ENCODE measurements around the gene FILIP1L. TPM values are rescaled to one million over a fixed set of nuclear protein-coding genes. Genes with fewer than 3 reads are reported as not detected.

Gene FILIP1L
- polyA plus RNA-seq, 1 of the 3 experiments (the other 2 are of a cell fraction), result 26.8 TPM

DNA sequence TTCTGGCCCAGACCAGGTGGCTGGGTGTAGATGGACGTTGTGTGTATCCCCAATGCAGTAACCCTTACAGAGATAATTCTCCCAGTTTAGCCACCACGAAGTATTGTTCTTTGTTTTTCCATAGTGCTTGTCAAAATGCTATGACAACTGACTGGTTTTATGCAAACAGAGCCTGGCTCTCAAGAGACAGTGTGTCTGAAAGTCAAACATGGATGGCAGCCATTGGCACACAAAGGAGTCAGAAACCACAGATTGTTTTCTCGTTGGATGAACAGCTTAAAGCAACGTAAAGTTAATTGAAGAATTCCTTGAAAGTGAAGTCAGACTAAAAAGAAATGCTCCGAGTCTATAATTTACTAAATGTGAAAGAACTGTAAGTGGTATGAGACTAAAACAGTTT is 91.2 kb downstream of the FILIP1L start:
- H3K9me2 ChIP-seq, result no peaks in the 10 kb centered on the region
- H4K20me1 ChIP-seq (ENCODE audit: insufficient read depth), result no peaks in the 10 kb centered on the region
- DNase-seq, result no peak
- peaks cover 19% of the 10 kb centered on the region for H3F3A ChIP-seq (replicated peaks; ENCODE audit: insufficient read depth)
- H3K9ac ChIP-seq, result no peak overlapping the region
- H3K4me1 ChIP-seq (ENCODE audit: control insufficient read depth in 1 of 2, insufficient read depth in 2 of 2, low read depth in 1 of 2, low read length in 1 of 2), result peaks cover 0 to 4% of the 10 kb centered on the region in 2 experiments; a peak in 2 of 4 replicates
- H3K4me2 ChIP-seq, result no peak overlapping the region
- CTCF ChIA-PET, result no interaction called here
- H3K79me2 ChIP-seq (ENCODE audit: insufficient read depth), result no peaks in the 10 kb centered on the region
- H3K36me3 ChIP-seq (replicated peaks in 1 of 2; ENCODE audit: control insufficient read depth in 1 of 2, insufficient read depth in 2 of 2, low read length in 1 of 2), result no peaks in the 10 kb centered on the region
- H3K27me3 ChIP-seq (ENCODE audit: insufficient read depth), result no peaks in the 10 kb centered on the region
- H3K27ac ChIP-seq (ENCODE audit: low read depth in 2 of 2, low read length in 1 of 2), result peak overlapping the region in 1 of 2 experiments; percentile 51; a peak in 2 of 4 replicates
- POLR2A ChIA-PET, result no interaction called here
- H2AFZ ChIP-seq (ENCODE audit: low read depth), result no peak overlapping the region
- H3K4me3 ChIP-seq (ENCODE audit: low read depth in 2 of 2, low read length in 1 of 2), result no peak overlapping the region
- no peak for TF ChIP-seq CHD2 (IDR thresholded peaks at IDR 0.05; ENCODE audit: low read length, partially characterized antibody)
- TF ChIP-seq MAX (IDR thresholded peaks at IDR 0.05; ENCODE audit: low read depth), result no peak
- no peak for TF ChIP-seq NFIC (IDR thresholded peaks at IDR 0.05; ENCODE audit: borderline replicate concordance)
- TF ChIP-seq GATA2 (CRISPR knock-in tag; IDR thresholded peaks at IDR 0.05), result no peak
- TF ChIP-seq, protein P1, sequence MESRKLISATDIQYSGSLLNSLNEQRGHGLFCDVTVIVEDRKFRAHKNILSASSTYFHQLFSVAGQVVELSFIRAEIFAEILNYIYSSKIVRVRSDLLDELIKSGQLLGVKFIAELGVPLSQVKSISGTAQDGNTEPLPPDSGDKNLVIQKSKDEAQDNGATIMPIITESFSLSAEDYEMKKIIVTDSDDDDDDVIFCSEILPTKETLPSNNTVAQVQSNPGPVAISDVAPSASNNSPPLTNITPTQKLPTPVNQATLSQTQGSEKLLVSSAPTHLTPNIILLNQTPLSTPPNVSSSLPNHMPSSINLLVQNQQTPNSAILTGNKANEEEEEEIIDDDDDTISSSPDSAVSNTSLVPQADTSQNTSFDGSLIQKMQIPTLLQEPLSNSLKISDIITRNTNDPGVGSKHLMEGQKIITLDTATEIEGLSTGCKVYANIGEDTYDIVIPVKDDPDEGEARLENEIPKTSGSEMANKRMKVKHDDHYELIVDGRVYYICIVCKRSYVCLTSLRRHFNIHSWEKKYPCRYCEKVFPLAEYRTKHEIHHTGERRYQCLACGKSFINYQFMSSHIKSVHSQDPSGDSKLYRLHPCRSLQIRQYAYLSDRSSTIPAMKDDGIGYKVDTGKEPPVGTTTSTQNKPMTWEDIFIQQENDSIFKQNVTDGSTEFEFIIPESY (IDR thresholded peaks at IDR 0.05; ENCODE audit: borderline replicate concordance, low read depth), result no peak
- no peak for TF ChIP-seq NRF1 (IDR thresholded peaks at IDR 0.05; ENCODE audit: low read depth, low read length)
- no peak for TF ChIP-seq SIN3A (IDR thresholded peaks at IDR 0.05; ENCODE audit: borderline replicate concordance, low read depth, low read length)
- no peak for TF ChIP-seq RFX5 (IDR thresholded peaks at IDR 0.05; ENCODE audit: low read length)
- TF ChIP-seq SMC3 (IDR thresholded peaks at IDR 0.05; ENCODE audit: low read depth, low read length), result no peak
- TF ChIP-seq JUND (IDR thresholded peaks at IDR 0.05), result no peak
- TF ChIP-seq RAD21 (IDR thresholded peaks at IDR 0.05; ENCODE audit: low read length), result no peak
- no peak for TF ChIP-seq POLR2AphosphoS5 (IDR thresholded peaks at IDR 0.05; ENCODE audit: low read depth, low read length)
- TF ChIP-seq YY1 (IDR thresholded peaks at IDR 0.05; ENCODE audit: low read depth), result no peak
- TF ChIP-seq FOXM1 (IDR thresholded peaks at IDR 0.05; ENCODE audit: low read depth), result no peak
- TF ChIP-seq TCF12 (IDR thresholded peaks at IDR 0.05), result no peak
- TF ChIP-seq RXRA (IDR thresholded peaks at IDR 0.05; ENCODE audit: borderline replicate concordance, low read depth), result no peak
- TF ChIP-seq, protein P2, sequence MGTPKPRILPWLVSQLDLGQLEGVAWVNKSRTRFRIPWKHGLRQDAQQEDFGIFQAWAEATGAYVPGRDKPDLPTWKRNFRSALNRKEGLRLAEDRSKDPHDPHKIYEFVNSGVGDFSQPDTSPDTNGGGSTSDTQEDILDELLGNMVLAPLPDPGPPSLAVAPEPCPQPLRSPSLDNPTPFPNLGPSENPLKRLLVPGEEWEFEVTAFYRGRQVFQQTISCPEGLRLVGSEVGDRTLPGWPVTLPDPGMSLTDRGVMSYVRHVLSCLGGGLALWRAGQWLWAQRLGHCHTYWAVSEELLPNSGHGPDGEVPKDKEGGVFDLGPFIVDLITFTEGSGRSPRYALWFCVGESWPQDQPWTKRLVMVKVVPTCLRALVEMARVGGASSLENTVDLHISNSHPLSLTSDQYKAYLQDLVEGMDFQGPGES (IDR thresholded peaks at IDR 0.05; ENCODE audit: low read depth, low read length), result no peak
- TF ChIP-seq EZH2phosphoT487 (IDR thresholded peaks at IDR 0.05; ENCODE audit: borderline replicate concordance, low read depth), result no peak
- H3K9me3 ChIP-seq, result no peaks in the 10 kb centered on the region
- 64% methylated on average over 5 of the region's 5 CpGs for WGBS (ENCODE audit: low lambda C conversion rate)

Measured in SK-N-SH (cell line).